Liver (tissue), 3 donors: ENCODE results near the gene MMP19.

ENCODE experiments used
- RAD21 ChIP-seq, 2 donors: IDR thresholded peaks; 2 replicates each; pipeline ENCODE4 v1.6.1; 2016; ENCODE audit warnings: antibody characterized with exemption in 2 of 2, mild to moderate bottlenecking in 2 of 2
- TAF1 ChIP-seq: conservative IDR thresholded peaks from 2 replicates; pipeline ENCODE4 v1.6.1; 2016; ENCODE audit warnings: antibody characterized with exemption, mild to moderate bottlenecking
- YY1 ChIP-seq: IDR thresholded peaks from 2 replicates; pipeline ENCODE4 v1.6.1; 2016; ENCODE audit warnings: antibody characterized with exemption, mild to moderate bottlenecking
- TF ChIP-seq, protein P1 (sequence below): fragments of 150-350 bp; IDR thresholded peaks from 2 replicates; pipeline ENCODE4 v1.5.1; 2017; ENCODE audit warnings: improper control_type of control experiment, low read depth, low read length; ENCODE audit not compliant: missing input control
- TF ChIP-seq, protein P2 (sequence below): IDR thresholded peaks from 2 replicates; pipeline ENCODE4 v1.6.1; 2016; ENCODE audit warnings: antibody characterized with exemption
- donor health status: healthy.
- donor health status: healthy.

DNA sequence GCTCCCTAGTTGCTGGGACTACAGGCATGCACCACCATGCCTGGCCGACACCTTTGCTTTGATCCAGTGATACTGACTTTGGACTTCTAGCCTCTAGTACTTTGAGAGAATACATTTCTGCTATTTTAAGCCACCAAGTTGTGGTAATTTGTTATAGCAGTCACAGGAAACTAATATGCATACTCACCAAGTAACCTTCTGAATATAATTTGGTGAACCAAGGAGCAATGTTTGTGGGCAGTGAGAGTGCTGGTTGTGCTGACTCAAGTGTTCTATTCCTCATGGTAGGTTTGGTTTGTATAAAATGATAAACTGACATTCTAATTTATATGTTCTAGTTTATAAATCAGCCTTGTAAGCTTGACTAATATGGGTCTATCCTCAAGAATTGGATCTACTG lies 42.4 kb upstream of the MMP19 start:
- TF ChIP-seq RAD21 (IDR thresholded peaks at IDR 0.05) (no peak), YY1 (no peak), TAF1 (no peak)
- TF ChIP-seq, protein P1, sequence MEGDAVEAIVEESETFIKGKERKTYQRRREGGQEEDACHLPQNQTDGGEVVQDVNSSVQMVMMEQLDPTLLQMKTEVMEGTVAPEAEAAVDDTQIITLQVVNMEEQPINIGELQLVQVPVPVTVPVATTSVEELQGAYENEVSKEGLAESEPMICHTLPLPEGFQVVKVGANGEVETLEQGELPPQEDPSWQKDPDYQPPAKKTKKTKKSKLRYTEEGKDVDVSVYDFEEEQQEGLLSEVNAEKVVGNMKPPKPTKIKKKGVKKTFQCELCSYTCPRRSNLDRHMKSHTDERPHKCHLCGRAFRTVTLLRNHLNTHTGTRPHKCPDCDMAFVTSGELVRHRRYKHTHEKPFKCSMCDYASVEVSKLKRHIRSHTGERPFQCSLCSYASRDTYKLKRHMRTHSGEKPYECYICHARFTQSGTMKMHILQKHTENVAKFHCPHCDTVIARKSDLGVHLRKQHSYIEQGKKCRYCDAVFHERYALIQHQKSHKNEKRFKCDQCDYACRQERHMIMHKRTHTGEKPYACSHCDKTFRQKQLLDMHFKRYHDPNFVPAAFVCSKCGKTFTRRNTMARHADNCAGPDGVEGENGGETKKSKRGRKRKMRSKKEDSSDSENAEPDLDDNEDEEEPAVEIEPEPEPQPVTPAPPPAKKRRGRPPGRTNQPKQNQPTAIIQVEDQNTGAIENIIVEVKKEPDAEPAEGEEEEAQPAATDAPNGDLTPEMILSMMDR, result no peak
- TF ChIP-seq, protein P2, sequence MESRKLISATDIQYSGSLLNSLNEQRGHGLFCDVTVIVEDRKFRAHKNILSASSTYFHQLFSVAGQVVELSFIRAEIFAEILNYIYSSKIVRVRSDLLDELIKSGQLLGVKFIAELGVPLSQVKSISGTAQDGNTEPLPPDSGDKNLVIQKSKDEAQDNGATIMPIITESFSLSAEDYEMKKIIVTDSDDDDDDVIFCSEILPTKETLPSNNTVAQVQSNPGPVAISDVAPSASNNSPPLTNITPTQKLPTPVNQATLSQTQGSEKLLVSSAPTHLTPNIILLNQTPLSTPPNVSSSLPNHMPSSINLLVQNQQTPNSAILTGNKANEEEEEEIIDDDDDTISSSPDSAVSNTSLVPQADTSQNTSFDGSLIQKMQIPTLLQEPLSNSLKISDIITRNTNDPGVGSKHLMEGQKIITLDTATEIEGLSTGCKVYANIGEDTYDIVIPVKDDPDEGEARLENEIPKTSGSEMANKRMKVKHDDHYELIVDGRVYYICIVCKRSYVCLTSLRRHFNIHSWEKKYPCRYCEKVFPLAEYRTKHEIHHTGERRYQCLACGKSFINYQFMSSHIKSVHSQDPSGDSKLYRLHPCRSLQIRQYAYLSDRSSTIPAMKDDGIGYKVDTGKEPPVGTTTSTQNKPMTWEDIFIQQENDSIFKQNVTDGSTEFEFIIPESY, result no peak
